ENCODE results near the gene MAP3K8. TPM values are rescaled to one million over a fixed set of nuclear protein-coding genes. Genes with fewer than 3 reads are reported as not detected.

Gene MAP3K8
- total and polyA plus RNA-seq, 9 of the 15 experiments (the other 6 are each of a cell fraction or from before 2014, with no cell fraction given): 6.9 to 23.6 (median 13.6) TPM

- TF ChIP-seq, protein P1, sequence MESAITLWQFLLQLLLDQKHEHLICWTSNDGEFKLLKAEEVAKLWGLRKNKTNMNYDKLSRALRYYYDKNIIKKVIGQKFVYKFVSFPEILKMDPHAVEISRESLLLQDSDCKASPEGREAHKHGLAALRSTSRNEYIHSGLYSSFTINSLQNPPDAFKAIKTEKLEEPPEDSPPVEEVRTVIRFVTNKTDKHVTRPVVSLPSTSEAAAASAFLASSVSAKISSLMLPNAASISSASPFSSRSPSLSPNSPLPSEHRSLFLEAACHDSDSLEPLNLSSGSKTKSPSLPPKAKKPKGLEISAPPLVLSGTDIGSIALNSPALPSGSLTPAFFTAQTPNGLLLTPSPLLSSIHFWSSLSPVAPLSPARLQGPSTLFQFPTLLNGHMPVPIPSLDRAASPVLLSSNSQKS (CRISPR knock-in tag; IDR thresholded peaks at IDR 0.05): no peak
- TF ChIP-seq CHD1 (IDR thresholded peaks at IDR 0.05; ENCODE audit: low read length) (no peak), ZBTB7A (IDR thresholded peaks at IDR 0.05; ENCODE audit: borderline replicate concordance, control insufficient read depth, low read depth, low read length) (no peak), ZNF41 (CRISPR knock-in tag; conservative IDR thresholded peaks at IDR 0.05) (0 out of 2 replicates have a peak, but pooled peaks have one; percentile 52), LEF1 (IDR thresholded peaks at IDR 0.05) (no peak; the same call in 1 of the 2 replicates), ZKSCAN1 (IDR thresholded peaks at IDR 0.05; ENCODE audit: low read depth, low read length) (0 out of 2 replicates have a peak, but pooled peaks have one; percentile 8), SP1 (CRISPR knock-in tag; IDR thresholded peaks at IDR 0.05) (no peak), YY1 (IDR thresholded peaks at IDR 0.05; ENCODE audit: borderline replicate concordance in 1 of 3, control insufficient read depth in 1 of 3, extremely low read depth in 1 of 3, insufficient read depth in 3 of 3, insufficient read length in 1 of 3, insufficient replicate concordance in 2 of 3, low read depth in 1 of 3, low read length in 2 of 3) (no peak), ZNF639 (CRISPR knock-in tag; conservative IDR thresholded peaks at IDR 0.05 in 1 of 2, IDR thresholded peaks at IDR 0.05 in 1 of 2) (no peak), ZNF583 (CRISPR knock-in tag; IDR thresholded peaks at IDR 0.05) (peak; percentile 87), E2F8 (IDR thresholded peaks at IDR 0.05; ENCODE audit: low read depth, partially characterized antibody) (no peak), DPF2 (IDR thresholded peaks at IDR 0.05) (peak; percentile 81), ZFP36 (IDR thresholded peaks at IDR 0.05; ENCODE audit: low read depth, low read length, partially characterized antibody) (no peak), CBX2 (IDR thresholded peaks at IDR 0.05; ENCODE audit: insufficient read depth, low read length, poor library complexity, severe bottlenecking) (no peak), ZNF79 (CRISPR knock-in tag; IDR thresholded peaks at IDR 0.05; ENCODE audit: low read depth) (no peak), RNF219 (CRISPR knock-in tag; IDR thresholded peaks at IDR 0.05) (no peak), ETV6 (IDR thresholded peaks at IDR 0.05; ENCODE audit: borderline replicate concordance in 1 of 2, low read depth in 2 of 2, low read length in 1 of 2) (no peak), ETV6 (CRISPR knock-in tag; IDR thresholded peaks at IDR 0.05; ENCODE audit: borderline replicate concordance) (no peak)
These were observed 59.9 kb downstream of the MAP3K8 start (continued) for GRCh38 chr10:30493609-30494530.
